Measurements from ENCODE around the gene TNPO3. TPM values are rescaled to one million over a fixed set of nuclear protein-coding genes. Genes with fewer than 3 reads are reported as not detected.

TNPO3 gene
- total RNA-seq, 2 experiments from 2014 or later: 55.1 to 71.7 TPM

- POLR2A ChIA-PET: no interaction called here
- TF ChIP-seq EZH2phosphoT487 (IDR thresholded peaks at IDR 0.05; ENCODE audit: borderline replicate concordance, low read depth, low read length) (no peak), CTCF (conservative IDR thresholded peaks at IDR 0.05; ENCODE audit: low read length) (no peak)
- Histone ChIP-seq H2AFZ (ENCODE audit: low read length) (no peak overlapping the region), H3K4me1 (ENCODE audit: insufficient read depth, low read length, poor library complexity, severe bottlenecking) (peaks cover 75% of the 10 kb centered on the region), H3K27ac (ENCODE audit: low read depth, low read length, poor library complexity, severe bottlenecking) (no peak overlapping the region), H3K79me2 (ENCODE audit: insufficient read depth, low read depth, low read length) (peaks cover 100% of the 10 kb centered on the region), H3K36me3 (ENCODE audit: insufficient read depth, low read length) (peaks cover 90% of the 10 kb centered on the region), H3K9me3 (ENCODE audit: low read length) (no peaks in the 10 kb centered on the region), H3K4me3 (ENCODE audit: low read depth, low read length, poor library complexity, severe bottlenecking) (no peak overlapping the region), H4K20me1 (ENCODE audit: insufficient read depth, low read length) (peaks cover 58% of the 10 kb centered on the region), H3K9me2 (ENCODE audit: insufficient read depth, low read length) (no peaks in the 10 kb centered on the region), H3K4me2 (ENCODE audit: low read length) (no peak overlapping the region)
- CTCF ChIA-PET (ENCODE audit: unreplicated experiment): no interaction called here
- DNase-seq (ENCODE audit: low spot score): no peak
- intact Hi-C loops (cut with micrococcal nuclease; ENCODE audit: unreplicated experiment): no loop called here
- BruUV-seq (replicated peaks): no TSS peak
Observed at GRCh38 chr7:129047761-129048160, 7.2 kb downstream of the TNPO3 start.

GRCh38 chr7:129045682-129046081 lies 9.2 kb downstream of the TNPO3 start:
- POLR2A ChIA-PET: interaction anchor here (0.7 to 1.0 kb wide), 2 partner anchors 42 to 92 kb away, joined by 3 to 4 read pairs; no protein-coding TSS in a partner anchor
- CTCF ChIA-PET (ENCODE audit: unreplicated experiment): no interaction called here
- peaks cover 72% of the 10 kb centered on the region for H4K20me1 ChIP-seq (ENCODE audit: insufficient read depth, low read length)
- BruUV-seq (replicated peaks): no TSS peak
- no peak for DNase-seq (ENCODE audit: low spot score)
- H3K36me3 ChIP-seq (ENCODE audit: insufficient read depth, low read length): peaks cover 84% of the 10 kb centered on the region
- no peaks in the 10 kb centered on the region for H3K9me2 ChIP-seq (ENCODE audit: insufficient read depth, low read length)
- no peak overlapping the region for H2AFZ ChIP-seq (ENCODE audit: low read length)
- no peak overlapping the region for H3K27ac ChIP-seq (ENCODE audit: low read depth, low read length, poor library complexity, severe bottlenecking)
- no peak overlapping the region for H3K4me3 ChIP-seq (ENCODE audit: low read depth, low read length, poor library complexity, severe bottlenecking)
- H3K79me2 ChIP-seq (ENCODE audit: insufficient read depth, low read depth, low read length): peaks cover 100% of the 10 kb centered on the region
- H3K4me1 ChIP-seq (ENCODE audit: insufficient read depth, low read length, poor library complexity, severe bottlenecking): peaks cover 77% of the 10 kb centered on the region
- intact Hi-C loops (cut with micrococcal nuclease; ENCODE audit: unreplicated experiment): no loop called here
- H3K4me2 ChIP-seq (ENCODE audit: low read length): 0 out of 2 replicates have a peak overlapping the region, but pooled peaks have one; percentile 16
- TF ChIP-seq EZH2phosphoT487 (IDR thresholded peaks at IDR 0.05; ENCODE audit: borderline replicate concordance, low read depth, low read length) (no peak), CTCF (conservative IDR thresholded peaks at IDR 0.05; ENCODE audit: low read length) (no peak)
- no peaks in the 10 kb centered on the region for H3K9me3 ChIP-seq (ENCODE audit: low read length)

GRCh38 chr7:129043012-129043411 lies 11.9 kb downstream of the TNPO3 start:
- H3K9me3 ChIP-seq (ENCODE audit: low read length): no peaks in the 10 kb centered on the region
- H3K27ac ChIP-seq (ENCODE audit: low read depth, low read length, poor library complexity, severe bottlenecking): no peak overlapping the region
- DNase-seq (ENCODE audit: low spot score): no peak
- H3K4me3 ChIP-seq (ENCODE audit: low read depth, low read length, poor library complexity, severe bottlenecking): no peak overlapping the region
- intact Hi-C loops (cut with micrococcal nuclease; ENCODE audit: unreplicated experiment): no loop called here
- H4K20me1 ChIP-seq (ENCODE audit: insufficient read depth, low read length): peaks cover 60% of the 10 kb centered on the region
- no peak overlapping the region for H3K4me2 ChIP-seq (ENCODE audit: low read length)
- H3K36me3 ChIP-seq (ENCODE audit: insufficient read depth, low read length): peaks cover 87% of the 10 kb centered on the region
- TF ChIP-seq EZH2phosphoT487 (IDR thresholded peaks at IDR 0.05; ENCODE audit: borderline replicate concordance, low read depth, low read length): no peak
- TF ChIP-seq CTCF (conservative IDR thresholded peaks at IDR 0.05; ENCODE audit: low read length): no peak
- BruUV-seq (replicated peaks): no TSS peak
- ChIA-PET POLR2A (interaction anchor here (0.6 to 3.5 kb wide), 11 partner anchors 7 to 292 kb away, joined by 3 to 35 read pairs (median 5); partner anchors contain the start of gene TNPO3), CTCF (ENCODE audit: unreplicated experiment) (interaction anchor here (0.6 kb wide), 1 partner anchor 49 kb away, joined by 3 read pairs; no protein-coding TSS in a partner anchor)
- H2AFZ ChIP-seq (ENCODE audit: low read length): no peak overlapping the region
- peaks cover 100% of the 10 kb centered on the region for H3K79me2 ChIP-seq (ENCODE audit: insufficient read depth, low read depth, low read length)
- no peaks in the 10 kb centered on the region for H3K9me2 ChIP-seq (ENCODE audit: insufficient read depth, low read length)
- H3K4me1 ChIP-seq (ENCODE audit: insufficient read depth, low read length, poor library complexity, severe bottlenecking): peaks cover 63% of the 10 kb centered on the region
